HG02840 (cell line): ENCODE results near the gene DCAF15.

Experiments used
- ATAC-seq: cut with Tn5 transposase; IDR thresholded peaks from one replicate; pipeline ENCODE4 v1.9.1; 2021; ENCODE audit warnings: mild to moderate bottlenecking, moderate library complexity, moderate number of reproducible peaks; ENCODE audit not compliant: unreplicated experiment, low FRiP score

DCAF15 gene

GRCh38 chr19:13929340-13929739 lies 23.0 kb upstream of the DCAF15 start:
- ATAC-seq, result no peak

- ATAC-seq, result no peak
Observed at GRCh38 chr19:13929956-13930355, 22.4 kb upstream of the DCAF15 start.

GRCh38 chr19:13930402-13930801 lies 21.9 kb upstream of the DCAF15 start:
- ATAC-seq, result no peak

- no peak for ATAC-seq
Observed at GRCh38 chr19:13931391-13932148, 20.7 kb upstream of the DCAF15 start.

GRCh38 chr19:13932149-13932637 lies 20.1 kb upstream of the DCAF15 start:
- no peak for ATAC-seq

GRCh38 chr19:13932911-13933393 lies 19.4 kb upstream of the DCAF15 start:
- no peak for ATAC-seq

GRCh38 chr19:13934785-13935109 lies 17.6 kb upstream of the DCAF15 start:
- ATAC-seq, result no peak

- ATAC-seq, result no peak
Observed at GRCh38 chr19:13935765-13936510, 16.4 kb upstream of the DCAF15 start.

GRCh38 chr19:13937479-13938300 lies 14.6 kb upstream of the DCAF15 start:
- ATAC-seq, result no peak

- ATAC-seq, result no peak
Observed at GRCh38 chr19:13938301-13939064, 13.8 kb upstream of the DCAF15 start, which contains the start of gene PODNL1. Gene PODNL1 (minus strand): TSS chr19:13938417. CDS start chr19:13938181, 236 bp downstream.

GRCh38 chr19:13942023-13942684 lies 10.2 kb upstream of the DCAF15 start:
- ATAC-seq, result no peak

GRCh38 chr19:13946414-13946813 lies 5.9 kb upstream of the DCAF15 start:
- no peak for ATAC-seq

- no peak for ATAC-seq
Observed at GRCh38 chr19:13951043-13951442, 1.3 kb upstream of the DCAF15 start.

- ATAC-seq, result no peak
Observed at GRCh38 chr19:13951799-13952153, 533 bp upstream of the DCAF15 start.

GRCh38 chr19:13952931-13953531 lies 722 bp downstream of the DCAF15 start:
- ATAC-seq, result no peak

GRCh38 chr19:13954185-13954584 lies 1.9 kb downstream of the DCAF15 start:
- ATAC-seq, result no peak

- ATAC-seq, result no peak
Observed at GRCh38 chr19:13955662-13956364, 3.5 kb downstream of the DCAF15 start.

GRCh38 chr19:13956365-13956744 lies 4.0 kb downstream of the DCAF15 start:
- ATAC-seq, result no peak

- no peak for ATAC-seq
Observed at GRCh38 chr19:13957051-13957450, 4.7 kb downstream of the DCAF15 start.
